GM23248 (cell line): ENCODE results near the gene MLLT6. TPM values are rescaled to one million over a fixed set of nuclear protein-coding genes. Genes with fewer than 3 reads are reported as not detected.

ENCODE experiments used
- DNase-seq: peaks from one replicate; pipeline ENCODE4 v3.0.0-alpha.2; 2015
- H2AFZ ChIP-seq: fragments of 200-600 bp; sonication (generic); 2 replicates; pipeline ENCODE4 v1.6.1; 2016; ENCODE audit warnings: antibody characterized with exemption
- H3F3A ChIP-seq: fragments of 200-600 bp; sonication (generic); 2 replicates; pipeline ENCODE4 v1.6.1; 2016; ENCODE audit warnings: mild to moderate bottlenecking, antibody characterized with exemption, mixed run types; ENCODE audit not compliant: insufficient read depth
- H3K27ac ChIP-seq: fragments of 200-600 bp; sonication (generic); 2 replicates; pipeline ENCODE4 v1.5.1; 2016; ENCODE audit warnings: mild to moderate bottlenecking
- H3K27me3 ChIP-seq: fragments of 200-600 bp; sonication (generic); replicated peaks from 2 replicates; pipeline ENCODE4 v1.6.1; 2016; ENCODE audit warnings: mild to moderate bottlenecking; ENCODE audit not compliant: insufficient read depth
- H3K36me3 ChIP-seq: fragments of 200-600 bp; sonication (generic); 2 replicates; pipeline ENCODE4 v1.6.1; 2016; ENCODE audit warnings: low read depth, mild to moderate bottlenecking
- H3K4me1 ChIP-seq: fragments of 200-600 bp; sonication (generic); 2 replicates; pipeline ENCODE4 v1.6.1; 2016; ENCODE audit warnings: mild to moderate bottlenecking; ENCODE audit not compliant: insufficient read depth
- H3K4me2 ChIP-seq: fragments of 200-600 bp; sonication (generic); one replicate; pipeline ENCODE4 v1.6.1; 2016; ENCODE audit warnings: mild to moderate bottlenecking; ENCODE audit not compliant: unreplicated experiment
- H3K4me3 ChIP-seq: fragments of 200-600 bp; sonication (generic); 2 replicates; pipeline ENCODE4 v1.5.1; 2016; ENCODE audit warnings: mild to moderate bottlenecking
- H3K79me2 ChIP-seq: fragments of 200-600 bp; sonication (generic); 2 replicates; pipeline ENCODE4 v1.6.1; 2016; ENCODE audit warnings: mild to moderate bottlenecking; ENCODE audit not compliant: insufficient read depth
- H3K9ac ChIP-seq: fragments of 200-600 bp; sonication (generic); 2 replicates; pipeline ENCODE4 v1.6.1; 2016; ENCODE audit warnings: mild to moderate bottlenecking
- H3K9me2 ChIP-seq: fragments of 200-600 bp; sonication (generic); 2 replicates; pipeline ENCODE4 v1.6.1; 2016; ENCODE audit warnings: mixed run types, mild to moderate bottlenecking, moderate library complexity; ENCODE audit not compliant: insufficient read depth
- H3K9me3 ChIP-seq: fragments of 200-600 bp; sonication (generic); one replicate; pipeline ENCODE4 v1.6.1; 2017; ENCODE audit warnings: low read depth
- H4K20me1 ChIP-seq: fragments of 200-600 bp; sonication (generic); 2 replicates; pipeline ENCODE4 v1.6.0; 2016; ENCODE audit not compliant: insufficient read depth
- EZH2 ChIP-seq: fragments of 200-600 bp; sonication (generic); IDR thresholded peaks from 2 replicates; pipeline ENCODE4 v1.6.1; 2018; ENCODE audit warnings: antibody characterized with exemption, mild to moderate bottlenecking; ENCODE audit not compliant: insufficient read depth, poor library complexity, severe bottlenecking
- EZH2phosphoT487 ChIP-seq: fragments of 200-600 bp; sonication (generic); IDR thresholded peaks from 2 replicates; pipeline ENCODE4 v1.6.1; 2018; ENCODE audit warnings: antibody characterized with exemption, moderate library complexity, mild to moderate bottlenecking, low read depth; ENCODE audit not compliant: insufficient read depth
- WGBS, 2 experiments: methylation state at CpG; one replicate each; pipeline ENCODE4 v1.1.6; 2015 to 2017; ENCODE audit warnings: low lambda C conversion rate in 2 of 2, low coverage in 1 of 2; ENCODE audit errors: missing lambda C conversion rate in 2 of 2; 5-methylcytosine and 5-hydroxymethylcytosine counted together
- in situ Hi-C: fragments of 300-500 bp; cut with MboI; formaldehyde crosslinking; loops from 2 replicates; pipeline ENCODE4 v1.15.0; 2020
- polyA plus RNA-seq: library from polyadenylated mRNA; unstranded; fragments of >200 nt; fragmentation: Nextera tagmentation; extraction: Ambion mirVana; gene quantifications from 2 replicates; pipeline ENCODE4 v1.2.1, GENCODE V29; 2016
- total RNA-seq: library from RNA; depleted of rRNA; stranded (reverse); fragments of >200 nt; shearing (Covaris generic); gene quantifications from 2 replicates; pipeline ENCODE4 v1.2.3, GENCODE V29; 2014

MLLT6 gene
- total and polyA plus RNA-seq, 2 experiments from 2014 or later = 3.1 to 18.9 TPM

DNA sequence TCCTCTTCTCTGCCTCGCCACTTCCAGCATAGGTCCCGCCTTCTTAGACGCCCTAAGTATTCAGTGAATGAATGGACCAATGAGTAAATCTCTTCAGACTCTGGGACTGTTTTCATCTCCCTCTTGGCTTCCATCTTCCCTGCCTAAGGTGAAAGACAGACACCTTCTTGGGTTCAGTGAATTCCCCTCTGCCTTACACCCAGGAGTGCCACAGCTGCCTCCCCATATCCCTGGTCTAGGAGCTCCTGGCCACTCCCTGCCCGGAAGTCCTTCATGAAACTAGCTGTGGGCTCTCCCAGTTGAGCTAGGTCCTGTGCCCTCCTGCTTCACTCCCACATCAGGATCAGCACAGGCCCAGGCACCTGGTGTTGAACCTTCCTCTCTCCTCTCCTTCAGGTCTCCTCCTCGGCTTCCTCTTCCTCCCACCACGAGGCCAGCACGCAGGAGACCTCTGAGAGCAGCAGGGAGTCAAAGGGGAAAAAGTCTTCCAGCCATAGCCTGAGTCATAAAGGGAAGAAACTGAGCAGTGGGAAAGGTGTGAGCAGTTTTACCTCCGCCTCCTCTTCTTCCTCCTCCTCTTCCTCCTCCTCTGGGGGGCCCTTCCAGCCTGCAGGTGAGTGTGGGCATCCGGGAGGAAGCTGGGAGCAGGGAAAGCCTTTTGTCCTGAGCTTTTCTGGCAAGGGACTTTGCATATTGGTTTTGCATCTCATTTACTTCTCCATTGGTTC is 10.3 kb downstream of the MLLT6 start:
- DNase-seq = no peak
- Histone ChIP-seq H3K9ac (no peak overlapping the region), H3K9me2 (no peaks in the 10 kb centered on the region), H3F3A (no peaks in the 10 kb centered on the region), H3K27me3 (no peaks in the 10 kb centered on the region), H4K20me1 (no peaks in the 10 kb centered on the region), H3K27ac (no peak overlapping the region), H3K79me2 (no peaks in the 10 kb centered on the region), H3K4me3 (no peak overlapping the region), H2AFZ (no peak overlapping the region), H3K4me2 (no peak overlapping the region), H3K9me3 (no peaks in the 10 kb centered on the region), H3K4me1 (no peaks in the 10 kb centered on the region), H3K36me3 (no peaks in the 10 kb centered on the region; the same call in 1 of the 2 replicates)
- 91 to 92% methylated on average over 9 of the region's 9 CpGs for WGBS, 2 experiments
- TF ChIP-seq EZH2phosphoT487 = no peak
- TF ChIP-seq EZH2 = no peak
- in situ Hi-C loops = no loop called here

DNA sequence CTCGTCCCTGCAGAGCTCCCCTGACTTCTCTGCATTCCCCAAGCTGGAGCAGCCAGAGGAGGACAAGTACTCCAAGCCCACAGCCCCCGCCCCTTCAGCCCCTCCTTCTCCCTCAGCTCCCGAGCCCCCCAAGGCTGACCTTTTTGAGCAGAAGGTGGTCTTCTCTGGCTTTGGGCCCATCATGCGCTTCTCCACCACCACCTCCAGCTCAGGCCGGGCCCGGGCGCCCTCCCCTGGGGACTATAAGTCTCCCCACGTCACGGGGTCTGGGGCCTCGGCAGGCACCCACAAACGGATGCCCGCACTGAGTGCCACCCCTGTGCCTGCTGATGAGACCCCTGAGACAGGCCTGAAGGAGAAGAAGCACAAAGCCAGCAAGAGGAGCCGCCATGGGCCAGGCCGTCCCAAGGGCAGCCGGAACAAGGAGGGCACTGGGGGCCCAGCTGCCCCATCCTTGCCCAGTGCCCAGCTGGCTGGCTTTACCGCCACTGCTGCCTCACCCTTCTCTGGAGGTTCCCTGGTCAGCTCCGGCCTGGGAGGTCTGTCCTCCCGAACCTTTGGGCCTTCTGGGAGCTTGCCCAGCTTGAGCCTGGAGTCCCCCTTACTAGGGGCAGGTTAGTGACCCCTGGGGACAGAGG is 11.4 kb downstream of the MLLT6 start:
- no peak overlapping the region for H3K27ac ChIP-seq
- H2AFZ ChIP-seq = no peak overlapping the region
- H3K79me2 ChIP-seq = no peaks in the 10 kb centered on the region
- no peaks in the 10 kb centered on the region for H3K9me2 ChIP-seq
- DNase-seq = no peak
- no peaks in the 10 kb centered on the region for H3K9me3 ChIP-seq
- no peak overlapping the region for H3K9ac ChIP-seq
- H3K4me1 ChIP-seq = no peaks in the 10 kb centered on the region
- TF ChIP-seq EZH2phosphoT487 = no peak
- TF ChIP-seq EZH2 = no peak
- H4K20me1 ChIP-seq = no peaks in the 10 kb centered on the region
- H3K27me3 ChIP-seq = no peaks in the 10 kb centered on the region
- in situ Hi-C loops = no loop called here
- H3K4me2 ChIP-seq = no peak overlapping the region
- 88 to 96% methylated on average over 15 to 18 of the region's 18 CpGs for WGBS, 2 experiments
- H3F3A ChIP-seq = no peaks in the 10 kb centered on the region
- H3K4me3 ChIP-seq = no peak overlapping the region
- H3K36me3 ChIP-seq = no peaks in the 10 kb centered on the region; the same call in 1 of the 2 replicates

DNA sequence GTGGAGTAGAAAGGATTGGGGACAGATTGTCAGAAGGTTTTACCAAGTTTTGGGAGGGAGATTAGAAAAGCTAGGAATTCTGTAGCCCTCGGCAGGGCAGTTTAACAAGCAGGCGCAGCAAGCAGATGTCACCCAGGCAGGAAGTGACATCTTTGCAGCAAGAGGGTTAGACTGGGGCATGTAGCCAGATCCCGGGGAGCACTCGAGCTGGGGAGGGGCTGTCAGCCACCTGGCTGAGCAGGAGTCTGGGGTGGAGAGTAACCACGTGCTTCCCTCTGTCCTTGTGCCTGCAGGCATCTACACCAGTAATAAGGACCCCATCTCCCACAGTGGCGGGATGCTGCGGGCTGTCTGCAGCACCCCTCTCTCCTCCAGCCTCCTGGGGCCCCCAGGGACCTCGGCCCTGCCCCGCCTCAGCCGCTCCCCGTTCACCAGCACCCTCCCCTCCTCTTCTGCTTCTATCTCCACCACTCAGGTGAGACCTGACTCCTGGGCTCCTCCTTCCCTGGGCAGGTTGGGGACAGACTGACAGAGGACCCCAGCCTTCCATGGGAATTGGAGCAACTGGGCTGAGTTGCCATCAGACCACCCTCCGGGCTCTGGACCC is 12.2 kb downstream of the MLLT6 start:
- in situ Hi-C loops = no loop called here
- H3K4me3 ChIP-seq = no peak overlapping the region
- H3K4me2 ChIP-seq = no peak overlapping the region
- no peak for TF ChIP-seq EZH2phosphoT487
- no peak for TF ChIP-seq EZH2
- no peaks in the 10 kb centered on the region; the same call in 1 of the 2 replicates for H3K36me3 ChIP-seq
- no peak overlapping the region for H3K9ac ChIP-seq
- no peak for DNase-seq
- H3K79me2 ChIP-seq = no peaks in the 10 kb centered on the region
- WGBS, 2 experiments = 72 to 75% methylated on average over 12 of the region's 12 CpGs
- no peaks in the 10 kb centered on the region for H3K9me3 ChIP-seq
- no peak overlapping the region for H3K27ac ChIP-seq
- H3K4me1 ChIP-seq = no peaks in the 10 kb centered on the region
- no peaks in the 10 kb centered on the region for H3F3A ChIP-seq
- no peaks in the 10 kb centered on the region for H4K20me1 ChIP-seq
- no peak overlapping the region for H2AFZ ChIP-seq
- H3K27me3 ChIP-seq = no peaks in the 10 kb centered on the region
- no peaks in the 10 kb centered on the region for H3K9me2 ChIP-seq

DNA sequence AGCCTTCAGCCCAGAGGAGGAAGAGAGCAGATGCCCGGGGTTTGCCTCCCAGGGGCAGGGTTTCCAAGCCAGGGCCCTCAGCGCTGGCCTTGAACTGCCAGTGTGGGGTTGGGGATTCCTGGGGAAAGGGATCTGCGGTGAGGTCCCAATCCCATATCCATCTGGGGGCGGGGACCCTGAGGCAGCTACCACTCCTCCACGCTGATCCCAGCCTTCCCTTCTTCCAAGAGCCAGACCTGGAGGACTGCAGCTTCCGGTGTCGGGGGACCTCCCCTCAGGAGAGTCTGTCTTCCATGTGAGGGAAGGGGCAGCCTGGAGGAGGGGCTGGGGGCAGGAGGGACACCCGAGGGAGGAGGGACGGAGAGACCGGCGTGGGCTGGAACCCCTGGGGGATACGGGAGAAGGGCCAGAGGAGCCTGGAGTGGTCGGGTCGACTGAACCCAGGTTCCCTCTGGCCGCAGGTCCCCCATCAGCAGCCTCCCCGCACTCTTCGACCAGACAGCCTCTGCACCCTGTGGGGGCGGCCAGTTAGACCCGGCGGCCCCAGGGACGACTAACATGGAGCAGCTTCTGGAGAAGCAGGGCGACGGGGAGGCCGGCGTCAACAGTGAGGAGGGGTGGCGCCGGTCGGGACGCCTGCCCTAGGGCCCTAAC is 14.3 kb downstream of the MLLT6 start:
- no peaks in the 10 kb centered on the region for H3K79me2 ChIP-seq
- no peaks in the 10 kb centered on the region for H4K20me1 ChIP-seq
- in situ Hi-C loops = no loop called here
- no peaks in the 10 kb centered on the region for H3K9me3 ChIP-seq
- no peaks in the 10 kb centered on the region for H3K4me1 ChIP-seq
- no peak overlapping the region for H3K9ac ChIP-seq
- H3K27ac ChIP-seq = no peak overlapping the region
- H2AFZ ChIP-seq = no peak overlapping the region
- no peaks in the 10 kb centered on the region for H3K27me3 ChIP-seq
- H3K4me2 ChIP-seq = no peak overlapping the region
- no peaks in the 10 kb centered on the region for H3K9me2 ChIP-seq
- no peaks in the 10 kb centered on the region; the same call in 1 of the 2 replicates for H3K36me3 ChIP-seq
- H3F3A ChIP-seq = no peaks in the 10 kb centered on the region
- no peak for DNase-seq
- TF ChIP-seq EZH2 = no peak
- no peak for TF ChIP-seq EZH2phosphoT487
- H3K4me3 ChIP-seq = no peak overlapping the region
- 89 to 94% methylated on average over 19 to 28 of the region's 29 CpGs for WGBS, 2 experiments
